CD4-positive, alpha-beta T cell treated with Interleukin-12 subunit alpha and Interleukin-12 subunit beta, for 1 hour (primary cell): ENCODE measurements around the gene COL20A1.

Experiments used
- DNase-seq: peaks from one replicate; pipeline ENCODE4 v3.0.0-alpha.2; 2020

The COL20A1 gene

DNA sequence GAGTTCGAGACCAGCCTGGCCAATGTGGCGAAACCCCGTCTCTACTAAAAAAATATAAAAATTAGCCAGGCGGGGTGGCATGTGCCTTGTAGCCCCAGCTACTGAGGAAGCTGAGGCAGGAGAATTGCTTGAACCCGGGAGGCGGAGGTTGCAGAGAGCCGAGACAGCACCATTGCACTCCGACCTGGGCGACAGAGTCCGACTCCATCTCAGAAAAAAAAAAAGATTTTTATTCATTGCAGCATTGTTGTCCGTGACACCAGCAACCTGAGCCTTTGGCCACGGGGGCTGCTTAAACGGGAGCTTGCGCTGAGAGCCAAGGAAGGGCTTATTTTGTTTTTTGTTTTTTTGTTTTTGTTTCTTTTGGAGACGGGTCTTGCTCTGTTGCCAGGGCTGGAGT is 13.1 kb upstream of the COL20A1 start:
- DNase-seq, result no peak

- DNase-seq, result no peak
Observed at GRCh38 chr20:63280371-63280770, 12.6 kb upstream of the COL20A1 start.

GRCh38 chr20:63280929-63281545 is 11.9 kb upstream of the COL20A1 start:
- DNase-seq, result no peak

DNA sequence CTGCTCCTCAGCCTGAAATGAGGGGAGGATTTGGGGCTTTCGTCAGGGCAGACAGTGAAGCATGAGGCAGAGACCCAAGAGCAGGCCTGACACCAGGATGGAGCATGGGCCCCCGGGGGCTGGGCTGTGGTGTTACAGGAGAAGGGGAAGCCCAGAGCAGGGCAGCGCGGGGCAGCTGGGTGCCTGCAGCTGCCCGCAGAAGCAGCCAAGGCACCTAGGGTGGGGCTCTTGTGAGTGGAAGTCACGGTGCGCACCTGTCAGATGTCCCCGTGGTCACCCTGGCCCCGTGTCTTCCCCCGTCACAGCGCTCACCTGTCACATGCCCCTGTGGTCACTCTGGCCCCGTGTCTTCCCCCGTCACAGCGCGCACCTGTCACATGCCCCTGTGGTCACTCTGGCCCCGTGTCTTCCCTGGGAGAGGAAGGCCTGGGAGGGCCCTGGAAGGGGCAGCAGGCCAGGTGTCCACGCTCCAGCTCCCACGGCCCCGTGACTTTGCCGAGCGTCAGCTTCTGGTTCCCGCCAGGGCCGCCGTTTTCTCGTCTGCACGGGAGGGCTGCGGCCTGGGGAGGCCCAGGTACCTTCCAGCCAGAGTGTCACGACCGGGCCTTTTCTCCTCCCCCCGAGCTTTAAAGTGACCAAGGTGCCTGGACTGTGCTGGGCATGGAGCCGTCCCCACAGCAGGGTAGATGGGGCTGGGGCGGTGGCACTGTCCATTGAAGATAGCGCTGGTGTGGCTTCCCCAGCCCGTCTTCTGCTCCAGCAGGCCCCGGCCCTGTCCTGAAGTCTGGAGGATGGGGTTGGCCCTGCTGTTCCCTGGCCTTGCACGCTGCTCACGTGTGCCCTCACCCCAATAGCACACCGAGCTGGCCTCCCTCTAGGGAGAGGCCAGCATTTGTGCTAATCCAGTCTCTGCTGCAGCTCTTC is 11.0 kb upstream of the COL20A1 start:
- no peak for DNase-seq

- no peak for DNase-seq
Observed at GRCh38 chr20:63282946-63283345, 10.0 kb upstream of the COL20A1 start.

GRCh38 chr20:63283397-63284082 is 9.4 kb upstream of the COL20A1 start:
- no peak for DNase-seq

- peak; percentile 24 for DNase-seq
Observed at GRCh38 chr20:63284083-63284440, 8.9 kb upstream of the COL20A1 start.

- no peak for DNase-seq
Observed at GRCh38 chr20:63284544-63284949, 8.4 kb upstream of the COL20A1 start.

GRCh38 chr20:63284981-63285524 is 7.9 kb upstream of the COL20A1 start:
- DNase-seq, result no peak

DNA sequence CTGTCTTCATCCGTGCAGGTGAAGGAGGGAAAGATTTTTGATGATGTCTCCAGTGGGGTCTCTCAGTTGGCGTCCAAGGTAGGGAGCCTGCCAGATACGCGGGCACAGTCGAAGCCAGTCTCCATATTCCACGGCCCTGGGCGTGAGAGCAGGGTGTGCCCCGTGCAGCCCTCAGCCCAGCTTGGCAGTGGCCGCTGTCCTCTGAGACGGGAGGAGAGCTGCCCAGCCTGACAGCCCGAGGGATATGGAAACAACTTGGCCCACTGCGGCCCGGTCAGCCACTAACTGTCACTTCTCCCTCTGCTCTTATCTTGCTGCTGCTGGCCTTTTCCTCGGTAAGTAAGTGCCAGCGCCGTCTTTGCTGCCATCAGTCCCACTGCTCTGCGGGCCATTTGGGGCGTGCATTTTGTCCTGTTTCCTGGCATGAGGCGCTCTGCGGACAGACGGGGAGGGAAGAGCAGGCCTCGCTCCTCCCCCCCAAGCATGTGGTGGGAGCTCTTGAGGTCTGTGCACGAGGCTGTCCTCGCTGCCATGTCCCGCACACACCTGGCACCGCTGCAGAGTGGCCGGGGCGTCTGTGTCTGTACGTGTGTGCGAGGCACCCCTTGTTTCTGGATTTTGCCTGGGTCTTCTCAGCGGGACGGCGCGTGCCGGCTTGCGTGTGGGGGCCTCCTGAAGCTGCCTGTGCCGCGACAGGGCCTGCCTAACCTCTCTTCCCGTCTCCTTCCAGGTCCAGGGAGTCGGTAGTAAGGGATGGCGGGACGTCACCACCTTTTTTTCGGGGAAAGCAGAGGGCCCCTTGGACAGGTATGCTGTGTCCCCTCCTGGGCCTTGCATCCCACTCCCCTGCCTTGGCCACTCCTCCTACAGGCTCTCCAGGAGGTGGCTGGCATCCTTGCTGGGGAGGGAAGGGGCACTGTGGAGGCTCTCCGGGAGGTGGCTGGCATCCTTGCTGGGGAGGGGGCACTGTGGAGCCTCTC is 7.1 kb upstream of the COL20A1 start:
- no peak for DNase-seq

- no peak for DNase-seq
Observed at GRCh38 chr20:63286781-63287696, 5.9 kb upstream of the COL20A1 start.

DNA sequence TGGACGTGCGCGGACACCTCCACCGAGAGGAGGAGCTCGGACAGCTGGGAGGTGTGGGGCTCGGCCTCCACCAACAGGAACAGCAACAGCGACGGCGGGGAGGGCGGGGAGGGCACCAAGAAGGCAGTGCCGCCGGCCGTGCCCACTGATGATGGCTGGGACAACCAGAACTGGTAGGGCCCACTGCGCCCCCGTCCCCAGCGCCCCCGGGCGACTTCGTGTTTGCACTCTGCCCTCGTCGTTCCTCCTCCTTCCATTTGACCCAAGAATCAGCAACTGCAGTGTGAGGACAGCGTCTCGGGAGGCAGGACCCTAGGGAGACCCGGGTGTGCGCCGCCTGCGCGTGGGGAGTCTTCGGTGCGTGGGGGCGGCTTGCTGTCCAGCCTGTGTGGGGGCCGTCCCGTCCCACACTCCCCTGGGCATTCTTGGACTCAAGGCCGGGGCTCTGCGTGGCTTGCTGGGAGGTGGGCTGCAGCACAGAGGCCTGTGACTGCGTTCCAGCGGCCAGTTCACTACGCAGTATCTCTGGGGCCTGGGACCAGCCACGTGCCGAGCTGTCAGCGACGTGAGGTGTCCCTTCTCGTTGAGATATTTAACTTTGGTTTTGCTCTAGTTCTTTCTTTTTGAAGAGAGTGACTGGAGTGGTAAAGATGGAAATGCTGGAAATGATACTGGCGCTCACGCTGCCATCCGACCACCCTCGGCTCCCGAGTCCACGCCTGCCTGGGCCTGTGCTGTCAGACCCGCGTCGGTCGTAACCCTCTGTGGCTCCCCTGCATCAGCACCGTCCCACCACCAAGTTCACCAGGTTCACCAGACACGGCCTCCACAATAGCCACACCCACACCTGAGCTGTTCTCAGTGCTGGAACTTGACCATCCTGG is 5.0 kb upstream of the COL20A1 start:
- no peak for DNase-seq

GRCh38 chr20:63288581-63289251 is 4.3 kb upstream of the COL20A1 start:
- DNase-seq, result no peak

- DNase-seq, result no peak
Observed at GRCh38 chr20:63289311-63290135, 3.5 kb upstream of the COL20A1 start.

DNA sequence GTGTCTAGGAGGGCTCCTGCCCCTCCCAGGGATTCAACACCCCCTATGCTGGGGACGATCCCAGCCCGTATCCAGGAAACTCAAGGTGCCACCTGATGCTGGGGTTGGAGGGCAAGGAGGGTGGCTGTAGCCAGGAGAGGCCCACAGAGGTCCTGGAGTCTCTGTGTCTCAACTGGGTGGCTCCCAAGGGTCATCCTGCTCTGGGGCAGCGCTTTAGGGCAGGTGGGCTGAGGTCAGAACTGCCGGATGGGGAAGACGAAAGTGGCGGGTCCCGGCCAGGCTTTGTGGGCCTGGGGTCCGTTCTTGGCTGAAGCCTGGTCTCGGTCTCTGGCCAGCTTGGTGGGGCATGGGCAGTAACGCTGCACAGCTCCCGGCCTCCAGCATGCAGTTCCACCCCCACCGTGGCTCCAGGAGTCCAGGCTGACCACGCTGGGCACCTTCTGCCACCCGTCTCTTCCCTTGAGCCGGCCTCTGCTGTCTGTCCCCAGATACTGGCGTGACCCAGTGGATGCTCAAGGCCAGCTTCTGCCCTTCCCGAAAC is 2.8 kb upstream of the COL20A1 start:
- no peak for DNase-seq

DNA sequence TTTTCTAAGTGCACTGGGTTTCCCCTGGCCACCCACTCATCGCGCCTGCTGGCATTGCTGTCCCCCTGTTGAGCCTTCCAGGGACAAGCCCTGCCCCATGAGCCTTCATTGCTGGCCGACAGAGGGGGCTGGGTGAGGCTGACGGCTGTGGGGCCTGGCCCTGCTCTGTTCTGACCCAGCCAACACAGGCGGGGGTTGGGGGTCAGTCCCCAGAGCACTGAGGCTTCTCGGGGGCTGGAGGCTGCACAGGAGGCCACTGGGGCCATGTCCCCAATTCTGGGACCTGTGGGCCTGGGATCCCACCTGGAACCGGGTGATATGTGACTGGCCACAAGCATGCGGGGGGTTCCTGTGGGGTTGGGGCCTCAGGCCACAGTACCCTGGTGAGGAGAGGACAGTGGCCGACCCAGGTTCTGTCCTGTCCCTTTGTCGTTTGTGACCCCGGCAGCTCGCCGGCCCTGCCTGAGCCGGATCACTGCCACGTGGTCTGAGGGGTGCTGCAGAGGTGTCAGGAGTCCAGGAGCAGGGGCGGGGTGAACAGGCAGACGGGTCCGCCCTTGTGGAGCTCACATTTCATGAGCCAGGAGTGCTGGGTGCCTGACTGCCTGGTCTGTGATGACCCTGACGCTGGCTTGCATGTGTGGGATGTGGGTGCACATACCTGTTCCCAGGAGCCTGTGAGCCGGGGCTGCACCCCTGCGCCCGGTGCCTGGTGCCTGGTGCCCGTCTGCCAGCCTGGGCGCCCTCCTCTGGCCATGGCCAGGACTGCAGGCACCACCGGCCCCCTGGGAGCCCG is 2.1 kb upstream of the COL20A1 start:
- DNase-seq, result peak; percentile 59

DNA sequence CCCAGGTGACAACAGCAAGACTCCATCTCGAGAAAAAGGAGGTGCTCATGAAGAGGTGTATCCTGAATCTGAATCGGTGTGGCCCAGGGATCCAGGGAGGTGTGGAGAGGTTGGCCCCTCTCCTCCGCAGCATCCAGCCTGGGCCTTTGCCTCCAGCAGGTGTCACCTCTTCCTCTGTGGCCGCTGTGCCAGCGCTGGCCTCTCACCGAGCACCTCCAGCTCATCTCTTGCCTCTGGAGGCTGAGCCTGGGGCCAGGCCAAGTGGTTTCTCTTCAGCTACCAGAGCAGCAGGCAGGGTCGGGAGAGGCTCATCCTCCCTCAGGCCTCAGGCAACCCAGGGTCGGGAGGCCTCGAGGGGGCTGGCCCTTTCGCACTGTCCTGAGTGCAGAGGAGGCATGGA is 1.2 kb upstream of the COL20A1 start:
- DNase-seq, result no peak
